Stomach (tissue), 9 donors: ENCODE measurements around the gene OR2M3. TPM values are rescaled to one million over a fixed set of nuclear protein-coding genes. Genes with fewer than 3 reads are reported as not detected.

ENCODE experiments used
- DNase-seq, 2 donors: peaks; one replicate each; pipeline versions ENCODE4 v3.0.0 to v3.0.0-alpha.2; 2013 to 2019
- H3K27ac ChIP-seq, 5 donors: fragments of 200-600 bp in 4 of 5; sonication (generic) in 4 of 5; one replicate each; pipeline ENCODE4 v1.5.1; 2013 to 2019; ENCODE audit warnings: mild to moderate bottlenecking in 1 of 5, moderate library complexity in 1 of 5
- H3K27me3 ChIP-seq, 3 donors: fragments of 200-600 bp; sonication (generic); one replicate each; pipeline ENCODE4 v1.5.1; 2017 to 2019; ENCODE audit warnings: mixed run types in 1 of 3
- H3K36me3 ChIP-seq, 4 donors: fragments of 200-600 bp; sonication (generic); 1 replicate in 3 of 4; 2 replicates in 1 of 4; pipeline ENCODE4 v1.5.1; 2016 to 2019
- H3K4me1 ChIP-seq, 4 donors: fragments of 200-600 bp; sonication (generic); one replicate each; pipeline ENCODE4 v1.5.1; 2016 to 2019
- H3K4me3 ChIP-seq, 4 donors: fragments of 200-600 bp; sonication (generic) in 3 of 4; one replicate each; pipeline ENCODE4 v1.5.1; 2016 to 2019; ENCODE audit warnings: mild to moderate bottlenecking in 1 of 4
- H3K9me3 ChIP-seq, 4 donors: fragments of 200-600 bp; sonication (generic); one replicate each; pipeline ENCODE4 v1.5.1; 2016 to 2019
- EP300 ChIP-seq: sonication (generic); formaldehyde crosslinking; IDR thresholded peaks from one replicate; pipeline ENCODE4 v1.6.1; 2017; ENCODE audit warnings: antibody characterized with exemption
- POLR2A ChIP-seq, 4 donors: fragments of 450-650 bp; IDR thresholded peaks; one replicate each; pipeline ENCODE4 v1.6.1; 2016; ENCODE audit warnings: antibody characterized with exemption in 4 of 4, control low read depth in 2 of 4, mild to moderate bottlenecking in 1 of 4, moderate library complexity in 1 of 4
- POLR2AphosphoS5 ChIP-seq, 3 donors: sonication (generic); formaldehyde crosslinking; IDR thresholded peaks; one replicate each; pipeline ENCODE4 v1.6.1; 2016; ENCODE audit warnings: antibody characterized with exemption in 3 of 3
- WGBS, 5 donors: extraction: QIAGEN DNeasy Blood & Tissue Kit in 3 of 5; methylation state at CpG; one replicate each; pipeline versions ENCODE4 v1.1.5 to v1.1.7; 2013 to 2018; 5-methylcytosine and 5-hydroxymethylcytosine counted together
- intact Hi-C: fragments of 100-400 bp; cut with DNase I; formaldehyde crosslinking; loops from one replicate; pipeline ENCODE4 v1.15.1; 2023; ENCODE audit warnings: low total_unique reads
- polyA plus RNA-seq, 3 donors: library from polyadenylated mRNA; stranded (reverse); fragments of 200-250 nt; gene quantifications; one replicate each; pipeline ENCODE4 v1.2.3, GENCODE V29; 2013
- total RNA-seq, 5 donors: library from RNA; depleted of rRNA; stranded (reverse); fragments of >200 nt; gene quantifications; one replicate each; pipeline versions ENCODE4 v1.1.0 to v1.2.3, GENCODE V29; 2014 to 2016
- TF ChIP-seq, protein P1 (sequence below), 7 experiments: fragments of 450-650 bp in 4 of 7; fragments of 200-600 bp in 3 of 7; sonication (generic) in 3 of 7; IDR thresholded peaks; one replicate each; pipeline ENCODE4 v1.5.1; 2016 to 2019; ENCODE audit warnings: antibody characterized with exemption in 7 of 7, control low read depth in 2 of 7, mild to moderate bottlenecking in 1 of 7
- donor health status: healthy with polysubstance abuse.
- donor health status: Bipolar disorder and iron deficiency.
- donor health status: healthy.

OR2M3 gene
- total and polyA plus RNA-seq, 8 donors = 0.45 TPM; not detected in 7

DNA sequence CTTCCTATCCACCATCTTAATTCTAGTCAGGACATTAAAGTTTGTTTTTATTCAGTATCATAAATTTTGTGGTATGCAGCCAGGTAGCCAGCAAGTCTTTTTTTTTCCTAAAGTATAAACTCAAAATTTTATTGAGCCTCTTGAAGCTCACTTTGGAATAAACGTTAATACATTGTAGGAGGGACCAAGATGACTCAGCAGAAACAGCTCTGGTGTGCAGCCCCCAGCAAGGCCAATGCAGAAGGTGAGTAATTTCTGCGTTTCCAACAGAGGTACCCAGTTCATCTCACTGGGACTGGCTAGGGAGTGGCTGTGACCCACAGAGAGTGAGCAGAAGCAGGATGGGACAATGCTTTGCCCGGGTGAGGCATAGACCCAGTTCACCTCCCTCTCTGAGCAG, 9.7 kb upstream of the OR2M3 start:
- Histone ChIP-seq H3K27ac (no peak overlapping the region), H3K9me3 (peaks cover 0 to 11% (median under 1%) of the 10 kb centered on the region in 4 donors), H3K4me1 (no peaks in the 10 kb centered on the region), H3K27me3 (no peaks in the 10 kb centered on the region), H3K4me3 (no peak overlapping the region), H3K36me3 (no peaks in the 10 kb centered on the region)
- 56 to 76% (median 71%) methylated on average over 3 of the region's 3 CpGs for WGBS, 5 donors
- DNase-seq = no peak
- no peak for TF ChIP-seq POLR2AphosphoS5 (IDR thresholded peaks at IDR 0.05)
- TF ChIP-seq, protein P1, sequence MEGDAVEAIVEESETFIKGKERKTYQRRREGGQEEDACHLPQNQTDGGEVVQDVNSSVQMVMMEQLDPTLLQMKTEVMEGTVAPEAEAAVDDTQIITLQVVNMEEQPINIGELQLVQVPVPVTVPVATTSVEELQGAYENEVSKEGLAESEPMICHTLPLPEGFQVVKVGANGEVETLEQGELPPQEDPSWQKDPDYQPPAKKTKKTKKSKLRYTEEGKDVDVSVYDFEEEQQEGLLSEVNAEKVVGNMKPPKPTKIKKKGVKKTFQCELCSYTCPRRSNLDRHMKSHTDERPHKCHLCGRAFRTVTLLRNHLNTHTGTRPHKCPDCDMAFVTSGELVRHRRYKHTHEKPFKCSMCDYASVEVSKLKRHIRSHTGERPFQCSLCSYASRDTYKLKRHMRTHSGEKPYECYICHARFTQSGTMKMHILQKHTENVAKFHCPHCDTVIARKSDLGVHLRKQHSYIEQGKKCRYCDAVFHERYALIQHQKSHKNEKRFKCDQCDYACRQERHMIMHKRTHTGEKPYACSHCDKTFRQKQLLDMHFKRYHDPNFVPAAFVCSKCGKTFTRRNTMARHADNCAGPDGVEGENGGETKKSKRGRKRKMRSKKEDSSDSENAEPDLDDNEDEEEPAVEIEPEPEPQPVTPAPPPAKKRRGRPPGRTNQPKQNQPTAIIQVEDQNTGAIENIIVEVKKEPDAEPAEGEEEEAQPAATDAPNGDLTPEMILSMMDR (IDR thresholded peaks at IDR 0.05) = no peak
- TF ChIP-seq EP300 = no peak
- no peak for TF ChIP-seq POLR2A (IDR thresholded peaks at IDR 0.05)
- intact Hi-C loops = no loop called here

DNA sequence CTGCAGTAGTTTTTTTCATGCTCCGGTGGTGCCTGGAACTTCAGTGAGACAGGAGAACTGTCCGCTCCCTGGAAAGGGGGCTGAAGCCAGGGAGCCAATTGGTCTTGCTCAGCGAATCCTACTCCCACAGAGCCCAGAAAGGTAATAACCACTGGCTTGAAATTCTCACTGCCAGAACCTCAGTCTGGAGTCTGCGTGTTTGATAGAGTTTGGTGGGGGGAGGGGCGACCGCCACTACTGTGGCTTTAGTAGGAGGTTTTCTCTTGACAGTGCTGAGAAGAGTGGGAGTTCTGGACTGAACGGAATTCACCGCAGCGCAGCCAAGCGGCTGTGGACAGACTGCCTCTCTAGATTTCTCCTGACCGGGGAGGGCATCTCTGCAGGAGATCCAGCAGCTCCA, 8.0 kb upstream of the OR2M3 start:
- intact Hi-C loops = no loop called here
- no peaks in the 10 kb centered on the region for H3K4me1 ChIP-seq
- 37 to 62% (median 51%) methylated on average over 9 to 11 of the region's 11 CpGs for whole genome bisulfite sequencing, 5 donors
- no peak overlapping the region for H3K27ac ChIP-seq
- no peak overlapping the region for H3K4me3 ChIP-seq
- H3K9me3 ChIP-seq = peaks cover 0 to 15% (median 5%) of the 10 kb centered on the region in 4 donors
- DNase-seq = no peak
- H3K36me3 ChIP-seq = no peaks in the 10 kb centered on the region
- H3K27me3 ChIP-seq = no peaks in the 10 kb centered on the region
- no peak for TF ChIP-seq POLR2AphosphoS5 (IDR thresholded peaks at IDR 0.05)
- TF ChIP-seq POLR2A (IDR thresholded peaks at IDR 0.05) = no peak
- TF ChIP-seq EP300 = no peak

DNA sequence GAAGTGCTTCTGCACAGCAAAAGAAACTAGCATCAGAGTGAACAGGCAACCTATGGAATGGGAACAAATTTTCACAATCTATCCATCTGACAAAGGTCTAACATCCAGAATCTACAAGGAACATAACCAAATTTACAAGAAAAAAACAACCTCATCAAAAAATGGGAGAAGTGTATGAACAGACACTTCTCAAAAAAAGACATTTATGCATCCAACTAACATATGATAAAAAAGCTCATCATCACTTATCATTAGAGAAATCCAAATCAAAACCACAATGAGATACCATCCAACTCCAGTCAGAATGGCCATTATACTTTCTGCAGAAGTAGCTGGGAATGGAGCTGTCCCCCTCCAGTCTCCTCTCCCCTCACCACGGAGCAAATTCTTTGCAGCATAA, 2.9 kb upstream of the OR2M3 start:
- Histone ChIP-seq H3K27me3 (no peaks in the 10 kb centered on the region), H3K4me1 (no peaks in the 10 kb centered on the region), H3K4me3 (no peak overlapping the region), H3K36me3 (no peaks in the 10 kb centered on the region), H3K9me3 (peaks cover 0 to 15% (median 5%) of the 10 kb centered on the region in 4 donors), H3K27ac (no peak overlapping the region)
- no peak for DNase-seq
- intact Hi-C loops = no loop called here
- TF ChIP-seq, protein P1 (IDR thresholded peaks at IDR 0.05) = no peak
- TF ChIP-seq POLR2AphosphoS5 (IDR thresholded peaks at IDR 0.05) = no peak
- TF ChIP-seq POLR2A (IDR thresholded peaks at IDR 0.05) = no peak
- no peak for TF ChIP-seq EP300
- WGBS, 5 donors = 26 to 67% (median 54%) methylated on average over 1 of the region's 1 CpG

DNA sequence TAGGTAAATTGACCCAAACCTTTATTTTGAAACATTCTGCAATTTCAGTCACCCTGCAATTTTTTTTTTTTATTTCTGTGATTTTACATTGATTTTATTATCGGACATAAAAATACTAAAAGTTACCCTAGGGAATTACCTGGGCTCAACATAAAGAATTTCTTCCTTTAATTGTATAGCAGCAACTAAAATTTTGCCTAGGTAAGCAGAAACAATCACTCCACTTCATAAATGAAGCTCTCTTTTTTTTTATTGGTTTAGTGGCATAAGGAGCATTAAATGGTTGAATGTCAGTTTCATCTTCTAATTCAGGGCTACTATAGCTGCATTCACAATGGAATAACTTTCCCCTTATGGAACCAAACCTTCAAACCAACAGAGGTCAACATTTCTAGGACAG, 18.8 kb downstream of the OR2M3 start:
- Histone ChIP-seq H3K4me3 (no peak overlapping the region), H3K27me3 (no peaks in the 10 kb centered on the region), H3K4me1 (no peaks in the 10 kb centered on the region), H3K36me3 (no peaks in the 10 kb centered on the region), H3K9me3 (peaks cover 0 to 14% (median 5%) of the 10 kb centered on the region in 4 donors), H3K27ac (no peak overlapping the region)
- WGBS, 5 donors = 92 to 98% (median 94%) methylated on average over 1 of the region's 1 CpG
- intact Hi-C loops = no loop called here
- TF ChIP-seq, protein P1 (IDR thresholded peaks at IDR 0.05) = no peak
- no peak for TF ChIP-seq POLR2A (IDR thresholded peaks at IDR 0.05)
- no peak for TF ChIP-seq POLR2AphosphoS5 (IDR thresholded peaks at IDR 0.05)
- TF ChIP-seq EP300 = no peak
- DNase-seq = no peak

DNA sequence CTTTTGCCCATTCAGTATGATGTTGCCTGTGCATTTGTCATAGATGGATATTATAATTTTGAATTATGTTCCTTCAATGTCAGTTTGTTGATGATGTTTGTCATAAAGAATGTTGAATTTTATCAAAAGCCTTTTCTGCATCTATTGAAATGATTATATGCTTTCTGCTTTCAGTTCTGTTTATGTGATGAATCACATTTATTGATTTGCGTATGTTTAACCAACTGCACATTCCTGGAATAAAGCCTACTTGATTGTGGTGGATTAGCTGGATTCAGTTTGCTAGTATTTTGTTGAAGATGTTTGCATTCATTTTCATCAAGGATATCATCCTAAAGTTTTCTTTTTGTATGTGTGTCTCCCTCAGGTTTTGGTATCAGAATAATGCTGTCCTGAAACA, 28.5 kb downstream of the OR2M3 start:
- Histone ChIP-seq H3K27me3 (no peaks in the 10 kb centered on the region), H3K9me3 (peaks cover 0 to 20% (median 8%) of the 10 kb centered on the region in 4 donors), H3K4me1 (no peaks in the 10 kb centered on the region), H3K36me3 (no peaks in the 10 kb centered on the region), H3K27ac (no peak overlapping the region), H3K4me3 (no peak overlapping the region)
- intact Hi-C loops = no loop called here
- no peak for TF ChIP-seq EP300
- TF ChIP-seq, protein P1 (IDR thresholded peaks at IDR 0.05) = no peak
- no peak for TF ChIP-seq POLR2AphosphoS5 (IDR thresholded peaks at IDR 0.05)
- TF ChIP-seq POLR2A (IDR thresholded peaks at IDR 0.05) = no peak
- no peak for DNase-seq
- WGBS, 5 donors = 67 to 92% (median 75%) methylated on average over 1 of the region's 1 CpG
